ENCODE data around the gene TALDO1.

DNA sequence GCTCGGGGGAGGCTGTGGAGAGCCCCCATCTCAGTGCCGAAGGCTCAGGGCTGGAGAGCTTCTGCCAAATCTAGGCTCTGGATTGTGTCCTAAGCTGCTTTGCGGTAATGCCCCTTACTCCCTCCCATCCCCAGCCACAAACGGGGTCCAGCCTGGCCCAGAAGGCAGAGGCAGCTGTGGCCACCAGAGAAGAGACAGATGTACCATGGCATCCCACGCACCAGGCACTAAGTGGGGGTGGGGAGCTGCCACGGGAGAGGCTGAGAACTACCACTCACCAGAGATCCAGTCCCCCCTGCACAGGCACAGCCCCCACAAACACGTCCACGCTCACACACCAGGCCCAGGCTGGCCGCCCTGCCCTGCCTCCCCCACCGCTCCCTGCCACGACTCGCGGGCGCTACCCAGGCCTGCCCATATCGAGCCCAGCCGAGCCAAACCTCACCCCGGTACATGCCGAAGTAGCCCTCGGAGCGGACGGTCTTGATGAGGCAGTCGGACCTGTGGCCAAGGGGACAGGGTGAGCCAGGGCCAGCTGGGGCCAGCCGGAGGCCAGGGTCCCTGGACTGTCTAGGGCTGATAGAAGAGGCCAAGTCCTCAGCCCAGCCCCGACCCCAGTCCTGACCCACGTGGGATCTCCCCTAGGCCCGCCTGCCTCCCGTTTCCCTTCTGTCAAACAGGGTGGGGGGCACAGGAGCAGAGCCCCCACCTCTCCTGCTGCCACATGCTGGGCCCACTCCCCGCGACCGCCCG is 46.9 kb downstream of the TALDO1 start:
- TF ChIP-seq CTCF (IDR thresholded peaks at IDR 0.05; ENCODE audit: insufficient read depth, low read depth, low read length), result no peak
- TF ChIP-seq EZH2 (IDR thresholded peaks at IDR 0.05; ENCODE audit: insufficient read depth, low read length), result no peak

Measured in astrocyte (in vitro differentiated cells and primary cell).